Right kidney (tissue), 1 donor: ENCODE measurements around the gene SYNE4.
"Not testable (repeated sequence)": the region's sequence is repeated elsewhere in the genome, so short reads cannot be mapped to it uniquely, and the experiment has no call there.

ENCODE experiments used
- DNase-seq: peaks from one replicate; pipeline ENCODE4 v3.0.0-alpha.2; 2016

SYNE4 gene

GRCh38 chr19:35990771-35991730, 17.6 kb downstream of the SYNE4 start:
- no peak for DNase-seq

- no peak for DNase-seq
Observed at GRCh38 chr19:35990156-35990555, 18.5 kb downstream of the SYNE4 start.

GRCh38 chr19:35988824-35989223, 19.8 kb downstream of the SYNE4 start:
- no peak for DNase-seq

- no peak for DNase-seq
Observed at GRCh38 chr19:35987571-35987896, 21.1 kb downstream of the SYNE4 start.

DNA sequence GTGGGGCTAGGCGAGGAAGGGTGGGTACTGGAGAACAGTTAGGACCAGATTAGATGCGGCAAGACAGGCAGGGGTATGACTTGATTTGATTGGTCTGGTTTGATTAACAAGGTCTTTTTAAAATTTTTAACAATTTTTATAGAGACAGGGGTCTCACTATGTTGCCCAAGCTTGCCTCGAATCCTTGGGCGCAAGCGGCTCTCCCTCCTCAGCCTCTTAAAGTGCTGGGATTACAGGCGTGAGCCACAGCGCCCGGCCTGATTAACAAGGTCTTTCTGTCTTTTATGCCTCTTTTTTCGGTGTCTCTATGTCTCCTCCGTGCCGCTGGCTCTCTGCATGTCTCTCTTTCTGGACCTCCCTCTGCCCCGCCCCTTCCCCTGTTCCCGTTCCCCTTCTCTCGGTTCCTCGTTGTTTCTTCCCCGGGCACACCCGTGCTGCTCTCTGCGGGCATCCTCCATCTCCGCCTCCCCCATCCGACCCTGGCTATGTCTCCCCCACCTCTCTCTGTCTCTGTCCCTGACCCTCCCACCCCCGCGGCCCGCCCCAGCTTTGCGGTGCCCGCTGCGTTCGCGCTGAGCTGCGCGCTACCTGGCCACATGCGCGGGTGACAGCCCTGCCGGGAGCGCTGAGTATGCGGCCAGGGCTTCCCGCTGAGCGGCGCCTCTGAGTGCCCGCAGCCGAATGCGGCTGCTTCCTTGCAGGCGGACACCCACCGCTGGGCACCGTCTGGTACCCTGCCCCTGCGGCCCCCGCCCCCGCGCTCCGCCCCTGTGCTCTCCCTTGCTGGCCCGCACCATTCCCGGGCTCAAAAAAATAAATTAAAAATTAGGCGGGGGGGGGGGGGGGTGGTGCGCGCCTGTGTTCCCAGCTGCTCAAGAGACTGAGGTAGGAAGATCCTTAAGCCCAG, 21.7 kb downstream of the SYNE4 start:
- DNase-seq = peak; percentile 9

DNA sequence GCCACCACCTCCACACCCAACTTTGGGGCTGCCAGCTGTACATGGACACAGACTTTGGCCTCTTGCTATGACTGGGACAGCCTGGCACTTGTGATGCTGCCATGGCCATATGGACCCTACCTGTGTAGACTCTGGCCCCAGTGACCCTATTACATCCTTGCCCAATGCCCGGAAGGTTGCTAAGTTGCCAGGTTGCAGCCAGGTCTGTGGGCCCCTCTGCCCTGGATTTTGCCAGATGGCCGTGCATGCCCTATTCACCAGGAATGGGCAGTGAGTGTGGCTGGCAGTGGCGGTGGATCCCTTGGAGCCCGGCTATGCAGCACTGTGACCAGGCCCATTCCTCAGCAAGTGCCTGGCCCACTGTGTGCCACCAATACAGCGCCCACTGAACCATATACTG, 22.5 kb downstream of the SYNE4 start:
- no peak for DNase-seq

- DNase-seq = no peak
Observed at GRCh38 chr19:35983177-35983576, 25.4 kb downstream of the SYNE4 start.

- DNase-seq = not testable (repeated sequence)
Observed at GRCh38 chr19:35980997-35981396, 27.6 kb downstream of the SYNE4 start.

DNA sequence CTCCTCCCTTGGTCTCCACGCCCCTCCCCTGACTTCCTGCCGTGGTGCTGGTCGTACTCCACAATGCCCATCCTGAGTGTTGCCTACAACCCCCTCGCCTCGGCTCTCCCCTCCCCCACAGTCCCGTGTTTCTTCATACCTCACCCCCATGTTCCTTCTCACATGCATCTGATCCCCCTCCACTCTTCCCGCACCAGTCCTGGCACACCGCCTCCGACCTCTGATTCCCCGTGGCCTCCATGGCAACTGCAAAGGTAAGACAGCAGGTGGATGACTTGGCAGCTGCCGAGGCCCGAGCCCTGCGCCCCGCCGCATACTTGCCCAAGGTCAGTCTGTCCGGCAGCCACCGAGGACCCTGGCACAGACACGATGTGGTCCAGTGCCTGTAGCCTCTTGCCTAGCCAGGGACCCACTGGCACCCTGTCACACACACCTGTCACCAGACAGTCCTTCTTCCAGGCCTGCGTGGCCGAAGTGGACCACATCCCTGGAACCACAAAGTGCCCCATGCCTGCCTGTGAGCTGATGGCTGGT, 29.7 kb downstream of the SYNE4 start:
- DNase-seq = no peak

GRCh38 chr19:35978271-35978670, 30.3 kb downstream of the SYNE4 start:
- DNase-seq = no peak

DNA sequence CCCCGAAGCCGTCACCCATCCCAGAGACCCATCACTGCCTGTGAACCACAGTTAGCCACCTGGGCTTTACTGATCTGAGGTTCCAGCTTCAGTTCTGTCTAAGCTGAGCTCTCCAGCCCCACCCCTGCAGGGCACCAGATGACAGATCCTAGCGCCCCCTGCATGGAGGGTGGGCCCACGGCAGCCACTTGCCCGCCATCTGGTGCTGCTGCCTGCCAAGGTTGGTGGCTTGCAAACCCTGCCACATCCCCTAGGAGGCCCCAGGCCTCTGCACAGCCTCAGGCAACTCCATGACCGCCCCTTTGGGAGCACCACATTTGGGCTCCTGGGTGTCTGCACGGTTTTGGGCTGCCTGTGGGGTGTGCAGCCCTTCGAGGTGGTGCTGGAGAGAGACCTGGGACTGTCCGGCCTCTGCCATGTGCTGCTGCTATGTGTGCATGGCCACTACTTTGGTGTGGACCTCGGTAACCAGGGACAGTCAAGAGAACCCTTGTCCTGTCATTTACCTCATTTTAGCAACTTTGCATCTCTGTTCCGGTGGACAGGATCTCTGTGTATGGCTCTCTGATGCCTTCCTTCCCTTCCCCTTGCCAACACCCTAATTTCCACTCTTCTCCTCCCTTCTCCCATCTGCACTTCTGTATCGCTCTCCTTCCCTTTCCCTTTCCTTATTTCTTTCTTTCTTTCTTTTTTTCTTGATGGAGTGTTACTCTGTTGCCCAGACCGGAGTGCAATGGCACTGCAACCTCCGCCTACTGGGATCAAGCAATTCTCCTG, 31.0 kb downstream of the SYNE4 start:
- DNase-seq = no peak

- DNase-seq = peak; percentile 35
Observed at GRCh38 chr19:35975608-35976214, 32.9 kb downstream of the SYNE4 start.

DNA sequence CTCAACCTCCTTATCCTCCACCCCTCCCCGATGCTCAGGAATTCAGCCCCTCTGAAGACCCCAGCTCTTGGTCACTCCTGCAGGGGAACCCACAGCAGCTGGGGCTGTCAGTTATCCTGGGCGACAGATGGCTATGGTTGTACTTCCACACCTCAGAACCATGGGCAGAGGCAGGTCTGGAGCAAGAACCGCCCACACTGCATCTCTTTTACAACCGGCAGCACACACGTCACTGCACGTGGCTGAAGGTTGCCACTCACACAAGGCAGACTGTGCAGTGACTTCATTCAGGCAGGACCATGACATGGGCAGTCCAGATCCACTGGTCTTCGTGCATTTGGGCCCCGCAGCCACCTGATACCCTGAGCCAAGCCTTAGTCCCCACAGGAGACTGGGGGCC, 35.1 kb downstream of the SYNE4 start:
- no peak for DNase-seq

GRCh38 chr19:35966771-35967170, 41.8 kb downstream of the SYNE4 start:
- DNase-seq = no peak

DNA sequence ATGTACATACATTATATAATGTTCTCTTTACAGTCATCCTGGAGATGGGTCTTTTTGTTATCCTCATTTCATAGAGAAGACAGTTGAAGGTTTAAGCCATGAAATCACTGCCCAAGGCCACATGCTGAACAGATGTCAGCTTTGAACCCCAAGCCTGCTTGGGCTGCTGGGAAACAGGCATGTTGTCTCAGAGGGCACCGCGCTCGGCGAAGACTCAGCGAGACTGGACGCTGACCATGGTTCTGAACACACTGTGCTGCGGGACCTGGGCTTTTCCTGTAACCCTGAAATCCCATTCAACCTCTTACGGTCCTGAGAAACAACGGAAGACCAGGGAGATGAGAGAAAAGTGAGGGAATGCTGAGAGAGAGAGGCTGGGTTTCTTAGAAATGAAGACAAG, 45.1 kb downstream of the SYNE4 start:
- DNase-seq = peak; percentile 40

- DNase-seq = no peak
Observed at GRCh38 chr19:35960432-35960972, 48.1 kb downstream of the SYNE4 start.

DNA sequence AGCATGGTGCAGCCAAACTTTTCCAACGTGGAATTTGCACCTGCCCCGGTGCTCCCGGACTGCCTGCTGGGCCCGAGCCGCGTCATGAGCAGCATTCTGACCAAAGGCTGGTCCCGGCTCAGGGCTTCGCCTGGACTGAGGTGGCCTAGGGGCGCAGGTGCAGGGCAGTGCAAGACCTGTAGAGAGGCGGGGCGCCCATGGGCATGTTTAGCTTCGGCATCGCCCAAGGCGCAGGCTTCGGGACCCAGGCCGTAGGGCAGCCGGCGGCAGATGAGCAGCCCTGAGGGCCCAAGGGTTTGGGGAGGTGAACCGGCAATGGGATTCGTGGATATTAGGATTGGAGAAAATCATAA, 48.7 kb downstream of the SYNE4 start:
- no peak for DNase-seq

- DNase-seq = no peak
Observed at GRCh38 chr19:35959040-35959967, 49.3 kb downstream of the SYNE4 start.

GRCh38 chr19:35958660-35959039, 50.0 kb downstream of the SYNE4 start:
- DNase-seq = no peak

GRCh38 chr19:35957411-35957810, 51.2 kb downstream of the SYNE4 start:
- not testable (repeated sequence) for DNase-seq
